ENCODE measurements around the gene RAB11FIP3. TPM values are rescaled to one million over a fixed set of nuclear protein-coding genes. Genes with fewer than 3 reads are reported as not detected.

The RAB11FIP3 gene
- total RNA-seq, 1 donor from 2014 or later = 10.5 TPM

DNA sequence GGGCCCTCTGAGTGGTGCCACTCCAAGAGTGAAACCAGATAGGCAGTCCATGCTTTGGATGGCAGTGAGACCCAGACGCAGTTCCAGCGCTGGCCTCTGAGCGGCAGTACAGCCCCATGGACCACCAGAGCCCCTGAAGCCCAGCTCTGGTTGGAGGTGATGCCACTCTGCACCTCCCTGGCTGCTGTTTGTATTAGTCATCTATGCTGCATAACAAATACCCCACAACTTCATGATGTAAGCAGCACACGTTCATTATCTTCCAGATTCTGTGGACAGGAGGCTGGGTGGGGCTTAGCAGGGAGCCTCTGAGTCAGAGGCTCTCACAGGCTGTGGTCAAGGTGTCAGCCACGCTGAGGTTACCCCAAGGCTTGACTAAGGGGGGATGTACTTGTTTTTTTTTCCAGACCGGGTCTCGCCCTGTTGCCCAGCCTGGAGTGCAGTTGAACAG is 33.5 kb upstream of the RAB11FIP3 start:
- H3K4me3 ChIP-seq (ENCODE audit: low read depth, low read length) = no peak overlapping the region
- no peaks in the 10 kb centered on the region for H3K27me3 ChIP-seq (ENCODE audit: control insufficient read depth, insufficient read depth, low read length)
- DNase-seq (ENCODE audit: low read depth) (peak; percentile 55), FAIRE-seq (no peak)
- H3K36me3 ChIP-seq (ENCODE audit: control insufficient read depth, insufficient read depth, low read length) = no peaks in the 10 kb centered on the region
- TF ChIP-seq, protein P1, sequence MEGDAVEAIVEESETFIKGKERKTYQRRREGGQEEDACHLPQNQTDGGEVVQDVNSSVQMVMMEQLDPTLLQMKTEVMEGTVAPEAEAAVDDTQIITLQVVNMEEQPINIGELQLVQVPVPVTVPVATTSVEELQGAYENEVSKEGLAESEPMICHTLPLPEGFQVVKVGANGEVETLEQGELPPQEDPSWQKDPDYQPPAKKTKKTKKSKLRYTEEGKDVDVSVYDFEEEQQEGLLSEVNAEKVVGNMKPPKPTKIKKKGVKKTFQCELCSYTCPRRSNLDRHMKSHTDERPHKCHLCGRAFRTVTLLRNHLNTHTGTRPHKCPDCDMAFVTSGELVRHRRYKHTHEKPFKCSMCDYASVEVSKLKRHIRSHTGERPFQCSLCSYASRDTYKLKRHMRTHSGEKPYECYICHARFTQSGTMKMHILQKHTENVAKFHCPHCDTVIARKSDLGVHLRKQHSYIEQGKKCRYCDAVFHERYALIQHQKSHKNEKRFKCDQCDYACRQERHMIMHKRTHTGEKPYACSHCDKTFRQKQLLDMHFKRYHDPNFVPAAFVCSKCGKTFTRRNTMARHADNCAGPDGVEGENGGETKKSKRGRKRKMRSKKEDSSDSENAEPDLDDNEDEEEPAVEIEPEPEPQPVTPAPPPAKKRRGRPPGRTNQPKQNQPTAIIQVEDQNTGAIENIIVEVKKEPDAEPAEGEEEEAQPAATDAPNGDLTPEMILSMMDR (IDR thresholded peaks at IDR 0.05; ENCODE audit: insufficient read depth, low read length, severe bottlenecking) = peak; percentile 69

DNA sequence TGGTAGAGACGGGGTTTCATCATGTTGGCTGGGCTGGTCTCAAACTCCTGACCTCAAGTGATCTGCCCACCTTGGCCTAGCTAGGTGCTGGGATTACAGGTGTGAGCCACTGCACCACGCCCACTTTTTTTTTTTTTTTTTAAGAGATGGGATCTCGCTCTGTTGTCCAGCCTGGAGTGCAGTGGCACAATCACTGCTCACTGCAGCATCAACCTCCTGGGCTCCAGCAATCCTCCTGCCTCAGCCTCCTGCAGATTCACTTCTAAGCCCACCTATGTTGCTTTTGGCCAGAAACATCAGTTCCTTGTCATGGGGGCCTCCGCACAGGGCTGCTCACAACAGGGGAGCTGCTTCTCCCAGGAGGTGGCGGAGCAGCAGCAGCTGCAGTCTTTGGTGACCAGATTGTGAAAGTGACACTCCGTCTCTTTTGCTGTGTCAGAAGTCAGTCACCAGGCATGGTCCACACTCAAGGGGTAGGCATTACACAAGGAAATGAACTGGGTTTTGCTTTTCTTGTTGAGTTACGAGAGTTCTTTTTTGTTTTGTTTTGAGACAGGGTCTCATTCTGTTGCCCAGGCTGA is 32.9 kb upstream of the RAB11FIP3 start:
- DNase-seq (ENCODE audit: low read depth) = no peak
- Histone ChIP-seq H3K27me3 (ENCODE audit: control insufficient read depth, insufficient read depth, low read length) (no peaks in the 10 kb centered on the region), H3K36me3 (ENCODE audit: control insufficient read depth, insufficient read depth, low read length) (no peaks in the 10 kb centered on the region), H3K4me3 (ENCODE audit: low read depth, low read length) (no peak overlapping the region)
- TF ChIP-seq, protein P1 (IDR thresholded peaks at IDR 0.05; ENCODE audit: insufficient read depth, low read length, severe bottlenecking) = no peak
- peak; percentile 13 for FAIRE-seq

DNA sequence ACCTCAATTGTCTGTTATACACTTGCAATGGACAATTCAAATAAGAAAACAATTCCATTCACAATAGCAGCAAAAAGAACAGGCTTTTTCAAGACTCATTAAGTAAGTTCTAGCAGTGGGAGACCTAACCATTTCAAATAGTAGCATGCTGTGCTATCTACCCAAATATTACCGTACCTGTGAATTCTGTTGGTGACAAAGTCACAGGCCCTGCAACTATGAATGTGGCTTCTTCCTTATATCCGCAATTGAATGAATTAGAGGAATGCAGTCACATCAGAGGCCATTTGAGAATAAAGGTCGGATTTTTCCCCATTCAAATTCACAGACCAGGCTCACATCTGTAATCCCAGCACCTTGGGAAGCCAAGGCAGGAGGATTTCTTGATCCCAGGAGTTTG is 29.2 kb upstream of the RAB11FIP3 start:
- DNase-seq (ENCODE audit: low read depth) (no peak), FAIRE-seq (no peak)
- TF ChIP-seq, protein P1 (IDR thresholded peaks at IDR 0.05; ENCODE audit: insufficient read depth, low read length, severe bottlenecking) = no peak
- Histone ChIP-seq H3K27me3 (ENCODE audit: control insufficient read depth, insufficient read depth, low read length) (no peaks in the 10 kb centered on the region), H3K36me3 (ENCODE audit: control insufficient read depth, insufficient read depth, low read length) (peaks cover 4% of the 10 kb centered on the region), H3K4me3 (ENCODE audit: low read depth, low read length) (no peak overlapping the region)

DNA sequence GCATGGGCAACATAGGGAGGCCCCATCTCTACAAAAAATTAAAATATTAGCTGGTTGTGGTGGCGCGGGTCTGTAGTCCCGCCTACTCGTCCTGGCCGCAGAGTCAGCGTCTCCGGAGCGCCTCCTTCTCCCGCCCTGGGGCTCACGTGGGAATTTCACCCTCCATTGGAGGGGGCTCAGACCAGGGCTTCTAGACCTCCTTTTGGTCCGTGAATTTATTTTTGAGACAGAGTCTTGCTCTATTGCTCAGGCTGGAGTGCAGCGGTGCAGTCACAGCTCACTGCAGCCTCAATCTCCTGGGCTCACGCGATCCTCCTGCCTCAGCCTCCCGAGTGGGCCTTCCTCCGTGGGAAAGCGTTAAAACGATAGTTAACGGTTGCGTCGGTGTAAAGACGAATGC is 28.8 kb upstream of the RAB11FIP3 start:
- Histone ChIP-seq H3K27me3 (ENCODE audit: control insufficient read depth, insufficient read depth, low read length) (no peaks in the 10 kb centered on the region), H3K36me3 (ENCODE audit: control insufficient read depth, insufficient read depth, low read length) (peaks cover 4% of the 10 kb centered on the region), H3K4me3 (ENCODE audit: low read depth, low read length) (peak overlapping the region; percentile 12)
- TF ChIP-seq, protein P1 (IDR thresholded peaks at IDR 0.05; ENCODE audit: insufficient read depth, low read length, severe bottlenecking) = no peak
- FAIRE-seq (no peak), DNase-seq (ENCODE audit: low read depth) (peak; percentile 18)

DNA sequence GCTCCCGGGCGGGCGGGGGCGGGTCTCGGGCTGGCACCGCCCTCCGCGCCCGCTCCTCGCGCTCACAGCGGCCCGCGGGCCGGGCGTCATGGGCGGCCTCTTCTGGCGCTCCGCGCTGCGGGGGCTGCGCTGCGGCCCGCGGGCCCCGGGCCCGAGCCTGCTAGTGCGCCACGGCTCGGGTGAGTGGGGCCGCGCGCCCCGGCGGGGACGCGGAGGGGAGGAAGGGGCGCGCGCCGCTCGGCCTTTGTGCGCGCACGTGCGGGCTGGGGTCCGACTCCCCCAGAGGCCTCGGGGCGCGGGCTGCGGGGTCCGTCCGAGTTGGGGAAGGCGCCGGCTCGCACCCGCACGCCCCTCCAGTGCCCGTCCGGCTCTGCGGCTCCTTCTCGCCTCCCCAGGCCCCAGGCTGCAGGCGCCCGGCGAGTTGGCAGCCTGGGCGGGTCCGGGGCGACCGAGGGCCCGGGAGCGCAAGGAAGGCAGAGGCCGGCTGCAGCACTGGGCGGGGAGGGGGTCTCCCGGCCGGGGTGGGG is 28.3 kb upstream of the RAB11FIP3 start, which contains the start of gene NME4:
NME4 (plus strand) TSS at position 65 of the 527 bp plus-strand sequence; CDS start at position 89, 24 bp downstream.
- H3K27me3 ChIP-seq (ENCODE audit: control insufficient read depth, insufficient read depth, low read length) = no peaks in the 10 kb centered on the region
- DNase-seq (ENCODE audit: low read depth) = no peak
- H3K4me3 ChIP-seq (ENCODE audit: low read depth, low read length) = peak within 1 kb of the TSS; percentile 49
- TF ChIP-seq, protein P1 (IDR thresholded peaks at IDR 0.05; ENCODE audit: insufficient read depth, low read length, severe bottlenecking) = no peak
- peaks cover 4% of the 10 kb centered on the region for H3K36me3 ChIP-seq (ENCODE audit: control insufficient read depth, insufficient read depth, low read length)
- no peak for FAIRE-seq
